ENCODE results near the gene DNAJA3.
A peak's percentile ranks its signal among the peaks of the same experiment; 100 is the strongest.
"Not testable (repeated sequence)": the region's sequence is repeated elsewhere in the genome, so short reads cannot be mapped to it uniquely, and the experiment has no call there.

DNAJA3 gene

GRCh38 chr16:4391631-4392381, 33.9 kb upstream of the DNAJA3 start:
- no peaks in the 10 kb centered on the region for H3K9me3 Mint-ChIP-seq
- DNase-seq = peak; percentile 39
- H3K27me3 Mint-ChIP-seq (ENCODE audit: low read depth, poor library complexity) = peaks cover 4% of the 10 kb centered on the region
- peak overlapping the region; percentile 57 for H3K27ac Mint-ChIP-seq
- no peaks in the 10 kb centered on the region for H3K36me3 Mint-ChIP-seq (ENCODE audit: low read depth)
- no peak for TF ChIP-seq CTCF (IDR thresholded peaks at IDR 0.05)
- H3K4me1 Mint-ChIP-seq = peaks cover 72% of the 10 kb centered on the region
- no peak overlapping the region for H3K4me3 Mint-ChIP-seq

GRCh38 chr16:4392382-4393239, 33.1 kb upstream of the DNAJA3 start:
- Mint-ChIP-seq H3K27me3 (ENCODE audit: low read depth, poor library complexity) (peaks cover 4% of the 10 kb centered on the region), H3K36me3 (ENCODE audit: low read depth) (no peaks in the 10 kb centered on the region), H3K4me3 (no peak overlapping the region), H3K4me1 (peaks cover 66% of the 10 kb centered on the region), H3K9me3 (no peaks in the 10 kb centered on the region), H3K27ac (peak overlapping the region; percentile 85)
- DNase-seq = peak; percentile 64
- no peak for TF ChIP-seq CTCF (IDR thresholded peaks at IDR 0.05)

DNA sequence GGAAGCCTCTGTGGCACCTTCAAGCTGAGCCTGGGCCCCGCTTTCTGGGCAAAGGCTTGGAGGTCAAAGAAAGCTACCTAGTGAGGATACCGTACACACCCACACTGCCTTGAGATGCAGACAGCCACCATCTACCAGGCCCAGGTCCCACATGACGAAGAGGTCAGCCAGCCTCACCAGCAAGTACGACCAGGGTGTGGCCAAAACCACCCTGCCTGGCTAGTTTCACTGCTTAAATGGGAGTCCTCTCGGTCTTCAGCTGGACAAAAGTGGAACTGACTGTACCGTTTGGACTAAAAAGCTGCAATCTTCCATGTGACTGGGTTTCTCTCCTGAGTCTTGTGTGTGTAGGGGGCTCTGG, 32.4 kb upstream of the DNAJA3 start:
- H3K27ac Mint-ChIP-seq = peak overlapping the region; percentile 85
- no peak for TF ChIP-seq CTCF (IDR thresholded peaks at IDR 0.05)
- H3K36me3 Mint-ChIP-seq (ENCODE audit: low read depth) = no peaks in the 10 kb centered on the region
- no peak for DNase-seq
- H3K4me3 Mint-ChIP-seq = no peak overlapping the region
- H3K27me3 Mint-ChIP-seq (ENCODE audit: low read depth, poor library complexity) = peaks cover 4% of the 10 kb centered on the region
- H3K4me1 Mint-ChIP-seq = peaks cover 66% of the 10 kb centered on the region
- H3K9me3 Mint-ChIP-seq = no peaks in the 10 kb centered on the region

- H3K4me3 Mint-ChIP-seq; H3K36me3 Mint-ChIP-seq (ENCODE audit: low read depth): not testable (repeated sequence)
These were observed 31.8 kb upstream of the DNAJA3 start for GRCh38 chr16:4393850-4394249.

DNA sequence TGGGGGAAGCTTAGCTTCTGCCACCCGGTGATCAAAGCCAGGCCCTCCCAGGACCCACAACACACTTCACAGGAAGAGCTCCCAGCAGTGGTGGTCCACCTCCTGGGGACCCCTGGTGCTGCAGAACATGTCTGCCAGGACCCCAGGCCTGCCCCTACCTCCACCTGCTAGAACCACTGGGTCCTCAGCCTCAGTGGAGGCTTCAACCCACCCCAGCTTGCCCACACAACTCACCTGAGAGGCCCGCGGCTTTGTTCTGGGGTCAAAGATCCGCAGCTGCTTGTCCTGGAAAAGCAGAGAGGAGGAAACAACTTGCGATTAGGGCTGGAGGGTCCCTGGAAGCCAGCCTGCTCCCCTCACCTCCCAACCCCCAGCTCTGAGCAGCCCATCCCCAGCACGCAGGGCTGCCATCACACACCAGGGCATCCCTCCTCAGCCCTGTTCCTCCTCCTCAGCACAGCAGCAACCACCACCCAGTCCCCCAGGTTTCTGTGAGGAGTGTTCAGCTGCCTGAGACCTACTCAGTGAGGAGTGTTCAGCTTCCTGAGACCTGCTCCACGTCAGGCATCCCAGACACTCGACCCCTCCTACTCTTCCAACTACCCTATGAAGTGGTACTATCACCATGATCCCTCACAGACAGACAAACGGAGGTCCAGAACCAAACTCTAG, 30.5 kb upstream of the DNAJA3 start:
- Mint-ChIP-seq H3K27me3 (ENCODE audit: low read depth, poor library complexity) (peaks cover 1% of the 10 kb centered on the region), H3K27ac (peak overlapping the region; percentile 73), H3K4me1 (peaks cover 50% of the 10 kb centered on the region), H3K9me3 (no peaks in the 10 kb centered on the region), H3K4me3 (no peak overlapping the region), H3K36me3 (ENCODE audit: low read depth) (no peaks in the 10 kb centered on the region)
- DNase-seq = no peak
- no peak for TF ChIP-seq CTCF (IDR thresholded peaks at IDR 0.05)

More at GRCh38 chr16:4393850-4394249, 31.8 kb upstream of the DNAJA3 start:
- H3K4me1 Mint-ChIP-seq = peaks cover 63% of the 10 kb centered on the region
- not testable (repeated sequence) for DNase-seq; H3K9me3 Mint-ChIP-seq; H3K27ac Mint-ChIP-seq; H3K27me3 Mint-ChIP-seq (ENCODE audit: low read depth, poor library complexity)
